SK-N-SH (cell line): ENCODE measurements around the gene RBMS1. TPM values are rescaled to one million over a fixed set of nuclear protein-coding genes. Genes with fewer than 3 reads are reported as not detected.

Experiments
- CTCF ChIA-PET: fragments of 300-600, 350-600 bp; formaldehyde crosslinking; extraction: SDS; loops from one replicate; lab custom pipeline; 2021; lab: Yijun Ruan, JAX
- POLR2A ChIA-PET: fragments of 350-600 bp; sonication (Branson Sonifier 250); formaldehyde crosslinking; extraction: SDS; loops from one replicate; lab custom pipeline; 2020; ENCODE audit warnings: antibody characterized with exemption, inconsistent platforms; lab: Yijun Ruan, JAX
- DNase-seq: peaks from one replicate; pipeline ENCODE4 v3.0.0; 2012
- H2AFZ ChIP-seq: fragments of 200-600 bp; sonication (generic); 2 replicates; pipeline ENCODE4 v1.8.1; 2016; ENCODE audit warnings: antibody characterized with exemption, mild to moderate bottlenecking, low read depth
- H3F3A ChIP-seq: fragments of 200-600 bp; sonication (generic); replicated peaks from 2 replicates; pipeline ENCODE3; 2016; ENCODE audit warnings: antibody characterized with exemption, mild to moderate bottlenecking; ENCODE audit not compliant: insufficient read depth
- H3K27ac ChIP-seq, 2 experiments: fragments of 200-500 bp in 1 of 2; fragments of 200-600 bp in 1 of 2; sonication (Bioruptor generic) in 1 of 2; sonication (generic), shearing (Covaris generic) in 1 of 2; 2 replicates each; pipeline versions ENCODE4 v1.5.1 to v1.6.1; 2014 to 2016; ENCODE audit warnings: low read depth in 2 of 2, inconsistent platforms in 1 of 2, low read length in 1 of 2, mild to moderate bottlenecking in 1 of 2, mixed read lengths in 1 of 2
- H3K27me3 ChIP-seq: fragments of 200-600 bp; sonication (generic), shearing (Covaris generic); 2 replicates; pipeline ENCODE4 v1.6.1; 2016; ENCODE audit warnings: mixed run types; ENCODE audit not compliant: insufficient read depth
- H3K36me3 ChIP-seq, 2 experiments: fragments of 200-500 bp in 1 of 2; fragments of 200-600 bp in 1 of 2; sonication (Bioruptor generic) in 1 of 2; sonication (generic) in 1 of 2; replicated peaks in 1 of 2; 2 replicates each; pipeline versions ENCODE3 to v1.5.1; 2014 to 2016; ENCODE audit warnings: low read length in 1 of 2, mild to moderate bottlenecking in 1 of 2; ENCODE audit not compliant: insufficient read depth in 2 of 2, control insufficient read depth in 1 of 2
- H3K4me1 ChIP-seq, 2 experiments: fragments of 200-500 bp in 1 of 2; fragments of 200-600 bp in 1 of 2; sonication (Bioruptor generic) in 1 of 2; sonication (generic), shearing (Covaris generic) in 1 of 2; 2 replicates each; pipeline versions ENCODE4 v1.5.1 to v1.6.1; 2014 to 2016; ENCODE audit warnings: low read depth in 1 of 2, low read length in 1 of 2, mixed run types in 1 of 2; ENCODE audit not compliant: insufficient read depth in 2 of 2, control insufficient read depth in 1 of 2
- H3K4me2 ChIP-seq: fragments of 200-600 bp; sonication (generic), shearing (Covaris generic); 2 replicates; pipeline ENCODE4 v1.6.1; 2017; ENCODE audit warnings: mixed run types
- H3K4me3 ChIP-seq, 2 experiments: fragments of 200-500 bp in 1 of 2; fragments of 200-600 bp in 1 of 2; sonication (Bioruptor generic) in 1 of 2; sonication (generic), shearing (Covaris generic) in 1 of 2; 2 replicates each; pipeline versions ENCODE4 v1.5.1 to v1.8.1; 2014 to 2016; ENCODE audit warnings: low read depth in 2 of 2, inconsistent platforms in 1 of 2, low read length in 1 of 2, mild to moderate bottlenecking in 1 of 2, mixed read lengths in 1 of 2, moderate library complexity in 1 of 2
- H3K79me2 ChIP-seq: fragments of 200-600 bp; sonication (generic); 2 replicates; pipeline ENCODE4 v1.8.1; 2017; ENCODE audit warnings: mild to moderate bottlenecking; ENCODE audit not compliant: insufficient read depth
- H3K9ac ChIP-seq: fragments of 200-600 bp; sonication (generic); 2 replicates; pipeline ENCODE4 v1.6.1; 2017; ENCODE audit warnings: mixed run types
- H3K9me2 ChIP-seq: fragments of 200-600 bp; sonication (generic); 2 replicates; pipeline ENCODE4 v1.6.1; 2017; ENCODE audit warnings: mixed run types
- H3K9me3 ChIP-seq: fragments of 200-600 bp; sonication (generic); 2 replicates; pipeline ENCODE4 v1.6.1; 2017; ENCODE audit warnings: mixed run types, mild to moderate bottlenecking, moderate library complexity
- H4K20me1 ChIP-seq: fragments of 200-600 bp; sonication (generic); 2 replicates; pipeline ENCODE4 v1.6.1; 2017; ENCODE audit warnings: mild to moderate bottlenecking, mixed run types; ENCODE audit not compliant: insufficient read depth
- GABPA ChIP-seq: IDR thresholded peaks from 2 replicates; pipeline ENCODE4 v1.4.0; 2012; ENCODE audit warnings: low read depth, mild to moderate bottlenecking
- IRF3 ChIP-seq: fragments of 150-350 bp; IDR thresholded peaks from 2 replicates; pipeline ENCODE4 v1.6.1; 2016; ENCODE audit warnings: mild to moderate bottlenecking, low read depth, low read length
- JUND ChIP-seq: IDR thresholded peaks from 2 replicates; pipeline ENCODE4 v1.4.0; 2012
- MXI1 ChIP-seq: IDR thresholded peaks from 2 replicates; pipeline ENCODE4 v1.6.1; 2012; ENCODE audit warnings: mild to moderate bottlenecking, low read depth, low read length, improper control_type of control experiment
- PBX3 ChIP-seq: IDR thresholded peaks from 2 replicates; pipeline ENCODE4; 2012
- RCOR1 ChIP-seq: fragments of 150-350 bp; IDR thresholded peaks from 2 replicates; pipeline ENCODE4 v1.6.1; 2017; ENCODE audit warnings: antibody characterized with exemption, low read length
- REST ChIP-seq: IDR thresholded peaks from 2 replicates; pipeline ENCODE4 v1.6.1; 2012; ENCODE audit warnings: mild to moderate bottlenecking, low read depth, low read length, moderate library complexity
- RXRA ChIP-seq: IDR thresholded peaks from 2 replicates; pipeline ENCODE4 v1.4.0; 2012; ENCODE audit warnings: low read depth, mild to moderate bottlenecking, borderline replicate concordance
- USF2 ChIP-seq: fragments of 150-350 bp; IDR thresholded peaks from 2 replicates; pipeline ENCODE4 v1.6.1; 2017; ENCODE audit warnings: antibody characterized with exemption, low read length, low read depth, borderline replicate concordance
- WGBS: methylation state at CpG from one replicate; pipeline ENCODE4 v1.1.6; 2017; ENCODE audit warnings: low lambda C conversion rate; 5-methylcytosine and 5-hydroxymethylcytosine counted together
- polyA plus RNA-seq, 3 experiments: library from polyadenylated mRNA; depleted of rRNA; stranded (reverse); fragments of >200 nt; gene quantifications; 2 replicates each; pipeline ENCODE4 v1.2.3, GENCODE V29; 2012
- TF ChIP-seq, protein P1 (sequence below): fragments of 200-600 bp; sonication (generic); IDR thresholded peaks from 2 replicates; pipeline ENCODE4 v1.6.1; 2017; ENCODE audit warnings: antibody characterized with exemption, mild to moderate bottlenecking, moderate library complexity

The RBMS1 gene
- polyA plus RNA-seq, 1 of the 3 experiments (the other 2 are of a cell fraction) = 56.5 TPM

DNA sequence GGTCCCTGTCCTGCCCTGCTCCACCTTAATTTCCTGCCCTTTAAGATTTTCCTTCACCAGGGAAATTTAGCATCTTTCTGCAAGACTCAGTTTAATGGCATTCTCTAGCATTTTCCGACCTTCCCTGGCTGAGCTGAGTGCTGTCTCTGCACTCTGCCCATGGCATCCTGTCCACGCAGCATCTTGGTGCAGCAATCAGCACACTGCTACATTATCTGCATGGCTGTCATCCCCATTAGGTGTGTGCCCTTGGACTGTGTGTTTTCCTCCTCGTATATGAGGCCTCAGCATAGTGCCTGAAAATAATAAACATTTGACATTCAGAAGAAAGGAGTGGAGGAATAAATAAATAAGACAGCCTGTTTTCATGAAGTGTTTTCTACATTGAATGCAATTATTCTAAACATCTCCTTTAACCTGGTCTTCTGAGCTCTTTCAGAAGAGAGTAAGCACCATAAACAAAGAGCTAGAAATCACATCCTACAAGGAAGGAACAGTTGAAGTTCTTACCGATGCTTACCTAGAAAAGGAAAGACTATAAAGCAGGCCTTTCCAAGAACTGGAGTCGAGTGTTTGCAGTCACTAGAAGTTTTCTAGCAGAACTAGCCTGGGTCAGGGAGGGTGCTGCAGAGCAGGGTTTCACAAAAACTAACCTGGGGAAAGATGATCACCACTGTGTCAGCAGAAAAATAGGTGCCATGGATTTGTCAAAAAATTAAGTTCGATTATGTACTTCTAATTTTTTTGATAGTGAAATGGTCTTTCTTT is 162.2 kb downstream of the RBMS1 start (continued):
- no peak for TF ChIP-seq IRF3
- TF ChIP-seq, all 33 proteins: peak for 0

- H3K27ac ChIP-seq = no peak overlapping the region
- H3K9me2 ChIP-seq = no peaks in the 10 kb centered on the region
- POLR2A ChIA-PET = no interaction called here
- no peak overlapping the region for H3K4me2 ChIP-seq
- H4K20me1 ChIP-seq = peaks cover 77% of the 10 kb centered on the region
- CTCF ChIA-PET = interaction anchor here (0.5 to 1.4 kb wide), 3 partner anchors 126 to 665 kb away, joined by 3 to 6 read pairs (median 3); no protein-coding TSS in a partner anchor
- peaks cover 98% of the 10 kb centered on the region for H3K79me2 ChIP-seq
- peaks cover 6% of the 10 kb centered on the region for H3F3A ChIP-seq
- no peak for DNase-seq
- TF ChIP-seq REST = no peak
- no peak for TF ChIP-seq IRF3
- TF ChIP-seq, protein P1, sequence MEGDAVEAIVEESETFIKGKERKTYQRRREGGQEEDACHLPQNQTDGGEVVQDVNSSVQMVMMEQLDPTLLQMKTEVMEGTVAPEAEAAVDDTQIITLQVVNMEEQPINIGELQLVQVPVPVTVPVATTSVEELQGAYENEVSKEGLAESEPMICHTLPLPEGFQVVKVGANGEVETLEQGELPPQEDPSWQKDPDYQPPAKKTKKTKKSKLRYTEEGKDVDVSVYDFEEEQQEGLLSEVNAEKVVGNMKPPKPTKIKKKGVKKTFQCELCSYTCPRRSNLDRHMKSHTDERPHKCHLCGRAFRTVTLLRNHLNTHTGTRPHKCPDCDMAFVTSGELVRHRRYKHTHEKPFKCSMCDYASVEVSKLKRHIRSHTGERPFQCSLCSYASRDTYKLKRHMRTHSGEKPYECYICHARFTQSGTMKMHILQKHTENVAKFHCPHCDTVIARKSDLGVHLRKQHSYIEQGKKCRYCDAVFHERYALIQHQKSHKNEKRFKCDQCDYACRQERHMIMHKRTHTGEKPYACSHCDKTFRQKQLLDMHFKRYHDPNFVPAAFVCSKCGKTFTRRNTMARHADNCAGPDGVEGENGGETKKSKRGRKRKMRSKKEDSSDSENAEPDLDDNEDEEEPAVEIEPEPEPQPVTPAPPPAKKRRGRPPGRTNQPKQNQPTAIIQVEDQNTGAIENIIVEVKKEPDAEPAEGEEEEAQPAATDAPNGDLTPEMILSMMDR = no peak
- no peak for TF ChIP-seq MXI1
- TF ChIP-seq JUND = no peak
- TF ChIP-seq RCOR1 = no peak
- TF ChIP-seq USF2 = no peak
- TF ChIP-seq PBX3 = no peak
- no peak for TF ChIP-seq RXRA
- TF ChIP-seq GABPA = no peak
- no peak overlapping the region for H2AFZ ChIP-seq
- no peak overlapping the region for H3K4me3 ChIP-seq
- no peaks in the 10 kb centered on the region for H3K9me3 ChIP-seq
- peaks cover 13 to 14% of the 10 kb centered on the region in 2 experiments for H3K36me3 ChIP-seq
- peaks cover 5 to 10% of the 10 kb centered on the region in 2 experiments; a peak in 3 of 4 replicates for H3K4me1 ChIP-seq
- 88% methylated on average over 9 of the region's 9 CpGs for WGBS
- H3K27me3 ChIP-seq = no peaks in the 10 kb centered on the region
- no peak overlapping the region for H3K9ac ChIP-seq
Observed at GRCh38 chr2:160328811-160329527, 164.6 kb downstream of the RBMS1 start.
